ENCODE data around the gene MNAT1. TPM values are rescaled to one million over a fixed set of nuclear protein-coding genes. Genes with fewer than 3 reads are reported as not detected.

MNAT1 gene
- total and polyA plus RNA-seq, 2 experiments from 2014 or later = 34.4 to 60.9 TPM

- Histone ChIP-seq H3K36me3 (replicated peaks; ENCODE audit: insufficient read depth, low read depth) (no peaks in the 10 kb centered on the region), H3K4me1 (ENCODE audit: insufficient read depth) (peaks cover 6% of the 10 kb centered on the region), H3K4me3 (no peak overlapping the region), H3K9me2 (replicated peaks; ENCODE audit: insufficient read depth) (no peaks in the 10 kb centered on the region), H4K20me1 (ENCODE audit: insufficient read depth, poor library complexity, severe bottlenecking) (no peaks in the 10 kb centered on the region), H3K79me2 (no peaks in the 10 kb centered on the region), H3K27me3 (no peaks in the 10 kb centered on the region), H2AFZ (no peak overlapping the region), H3K27ac (no peak overlapping the region), H3K9me3 (ENCODE audit: low read depth) (no peaks in the 10 kb centered on the region), H3K4me2 (no peak overlapping the region)
- DNase-seq (ENCODE audit: low spot score) = no peak
- TF ChIP-seq EZH2phosphoT487 (IDR thresholded peaks at IDR 0.05; ENCODE audit: low read depth, severe bottlenecking, unreplicated experiment) (no peak), EZH2 (IDR thresholded peaks at IDR 0.05; ENCODE audit: borderline replicate concordance) (no peak), CTCF (IDR thresholded peaks at IDR 0.05; ENCODE audit: poor library complexity) (no peak)
- WGBS (ENCODE audit: low lambda C conversion rate, missing lambda C conversion rate) = 97% methylated on average over 3 of the region's 3 CpGs
Observed at GRCh38 chr14:60946773-60947172, 212.2 kb downstream of the MNAT1 start.

GRCh38 chr14:60951776-60952435 is 217.3 kb downstream of the MNAT1 start:
- Histone ChIP-seq H3K4me3 (no peak overlapping the region), H4K20me1 (ENCODE audit: insufficient read depth, poor library complexity, severe bottlenecking) (no peaks in the 10 kb centered on the region), H3K27ac (no peak overlapping the region), H3K4me1 (ENCODE audit: insufficient read depth) (no peaks in the 10 kb centered on the region), H2AFZ (no peak overlapping the region), H3K9me3 (ENCODE audit: low read depth) (peaks cover 8% of the 10 kb centered on the region), H3K79me2 (peaks cover 3% of the 10 kb centered on the region), H3K36me3 (replicated peaks; ENCODE audit: insufficient read depth, low read depth) (no peaks in the 10 kb centered on the region), H3K9me2 (replicated peaks; ENCODE audit: insufficient read depth) (no peaks in the 10 kb centered on the region), H3K27me3 (no peaks in the 10 kb centered on the region), H3K4me2 (no peak overlapping the region)
- 65% methylated on average over 3 of the region's 3 CpGs for WGBS (ENCODE audit: low lambda C conversion rate, missing lambda C conversion rate)
- no peak for DNase-seq (ENCODE audit: low spot score)
- TF ChIP-seq EZH2 (IDR thresholded peaks at IDR 0.05; ENCODE audit: borderline replicate concordance) = no peak
- no peak for TF ChIP-seq EZH2phosphoT487 (IDR thresholded peaks at IDR 0.05; ENCODE audit: low read depth, severe bottlenecking, unreplicated experiment)
- TF ChIP-seq CTCF (IDR thresholded peaks at IDR 0.05; ENCODE audit: poor library complexity) = no peak

GRCh38 chr14:60956202-60956601 is 221.6 kb downstream of the MNAT1 start:
- 100% methylated on average over 4 of the region's 4 CpGs for WGBS (ENCODE audit: low lambda C conversion rate, missing lambda C conversion rate)
- DNase-seq (ENCODE audit: low spot score) = no peak
- no peak overlapping the region for H2AFZ ChIP-seq
- H3K79me2 ChIP-seq = peaks cover 3% of the 10 kb centered on the region
- TF ChIP-seq EZH2 (IDR thresholded peaks at IDR 0.05; ENCODE audit: borderline replicate concordance) = no peak
- TF ChIP-seq CTCF (IDR thresholded peaks at IDR 0.05; ENCODE audit: poor library complexity) = no peak
- TF ChIP-seq EZH2phosphoT487 (IDR thresholded peaks at IDR 0.05; ENCODE audit: low read depth, severe bottlenecking, unreplicated experiment) = no peak
- H3K4me3 ChIP-seq = no peak overlapping the region
- H3K4me1 ChIP-seq (ENCODE audit: insufficient read depth) = no peaks in the 10 kb centered on the region
- peaks cover 19% of the 10 kb centered on the region for H3K9me3 ChIP-seq (ENCODE audit: low read depth)
- H4K20me1 ChIP-seq (ENCODE audit: insufficient read depth, poor library complexity, severe bottlenecking) = no peaks in the 10 kb centered on the region
- no peaks in the 10 kb centered on the region for H3K9me2 ChIP-seq (replicated peaks; ENCODE audit: insufficient read depth)
- H3K4me2 ChIP-seq = no peak overlapping the region
- no peaks in the 10 kb centered on the region for H3K36me3 ChIP-seq (replicated peaks; ENCODE audit: insufficient read depth, low read depth)
- H3K27me3 ChIP-seq = no peaks in the 10 kb centered on the region
- H3K27ac ChIP-seq = no peak overlapping the region

All from hepatocyte (in vitro differentiated cells).